K562 (cell line): ENCODE results near the gene ADAM15. TPM values are rescaled to one million over a fixed set of nuclear protein-coding genes. Genes with fewer than 3 reads are reported as not detected.

Experiments
- ATAC-seq: fragments of 200-7000 bp; cut with Tn5 transposase; 3 replicates; pipeline ENCODE4 v1.9.1; 2020; ENCODE audit warnings: moderate library complexity
- BruUV-seq: library from RNA; stranded (reverse); fragments of 400-500 nt; replicated peaks from 2 replicates; lab custom pipeline; 2021; lab: Mats Ljungman, UMichigan
- CTCF ChIA-PET: fragments of 300-600 bp; formaldehyde crosslinking; extraction: SDS; loops from one replicate; lab custom pipeline; 2021; ENCODE audit warnings: low intra/inter-chr PET ratio; lab: Yijun Ruan, JAX
- POLR2A ChIA-PET: fragments of 300-600, 350-650 bp; sonication (Branson Sonifier 250); formaldehyde crosslinking; extraction: SDS; loops from one replicate; lab custom pipeline; 2021; ENCODE audit warnings: antibody characterized with exemption, inconsistent platforms; lab: Yijun Ruan, JAX
- DNase-seq, 4 experiments: peaks; one replicate each; pipeline versions ENCODE4 v3.0.0 to v3.0.0-alpha.2; 2011 to 2018; ENCODE audit warnings: low spot score in 3 of 4, mixed read lengths in 3 of 4; ENCODE audit errors: extremely low read depth in 1 of 4
- FAIRE-seq: peaks from 2 replicates; lab custom pipeline; 2011; peaks lifted over from hg19 to GRCh38; lab: Jason Lieb, UNC
- H2AFZ ChIP-seq: 2 replicates; pipeline ENCODE4 v1.6.0; 2011; ENCODE audit warnings: low read depth, low read length, control low read depth, inconsistent platforms
- H3K27ac ChIP-seq: fragments of 200-600 bp; 3 replicates; pipeline ENCODE4 v1.8.0; 2011; ENCODE audit warnings: low read depth, mild to moderate bottlenecking, control low read depth, inconsistent platforms, low read length, moderate library complexity, mixed read lengths; ENCODE audit errors: extremely low read depth
- H3K27me3 ChIP-seq, 2 experiments: fragments of 300-600 bp in 1 of 2; 2 replicates in 1 of 2; 3 replicates in 1 of 2; pipeline versions ENCODE4 v1.6.0 to v1.8.0; 2011; ENCODE audit warnings: inconsistent platforms in 2 of 2, low read length in 2 of 2, mild to moderate bottlenecking in 1 of 2, mixed read lengths in 1 of 2, moderate library complexity in 1 of 2; ENCODE audit not compliant: control insufficient read depth in 2 of 2, insufficient read depth in 2 of 2
- H3K36me3 ChIP-seq: fragments of 300-600 bp; 3 replicates; pipeline ENCODE4 v1.8.0; 2011; ENCODE audit warnings: mild to moderate bottlenecking, low read length, inconsistent platforms; ENCODE audit not compliant: control insufficient read depth, insufficient read depth
- H3K4me1 ChIP-seq, 2 experiments: fragments of 200-600 bp in 1 of 2; replicated peaks in 1 of 2; 2 replicates in 1 of 2; 3 replicates in 1 of 2; pipeline versions ENCODE4 v1.5.1 to v1.8.0; 2011; ENCODE audit warnings: inconsistent platforms in 2 of 2, low read length in 2 of 2, mild to moderate bottlenecking in 1 of 2, mixed read lengths in 1 of 2, moderate library complexity in 1 of 2; ENCODE audit not compliant: control insufficient read depth in 2 of 2, insufficient read depth in 2 of 2
- H3K4me2 ChIP-seq: 2 replicates; pipeline ENCODE4 v1.6.1; 2011; ENCODE audit warnings: low read length, control low read depth, inconsistent platforms, mixed read lengths; ENCODE audit not compliant: insufficient read depth
- H3K4me3 ChIP-seq: fragments of 200-600 bp; sonication (generic), shearing (Covaris generic); 2 replicates; pipeline ENCODE4 v1.5.1; 2016; ENCODE audit warnings: control low read depth, inconsistent platforms
- H3K79me2 ChIP-seq: fragments of 200-600 bp; 3 replicates; pipeline ENCODE4 v1.8.0; 2011; ENCODE audit warnings: low read length, inconsistent platforms; ENCODE audit not compliant: control insufficient read depth, insufficient read depth
- H3K9ac ChIP-seq, 2 experiments: 2 replicates each; pipeline versions ENCODE4 v1.6.0 to v1.6.1; 2011; ENCODE audit warnings: low read depth in 2 of 2, low read length in 2 of 2, control low read depth in 1 of 2, inconsistent platforms in 1 of 2, mild to moderate bottlenecking in 1 of 2, mixed read lengths in 1 of 2; ENCODE audit not compliant: insufficient read depth in 1 of 2
- H3K9me1 ChIP-seq: one replicate; pipeline ENCODE4 v1.6.0; 2011; ENCODE audit warnings: inconsistent platforms, mild to moderate bottlenecking, low read length, moderate library complexity; ENCODE audit not compliant: control insufficient read depth, insufficient read depth
- H3K9me3 ChIP-seq: replicated peaks from 2 replicates; pipeline ENCODE4 v1.5.1; 2011; ENCODE audit warnings: low read depth, low read length, inconsistent platforms; ENCODE audit not compliant: control insufficient read depth, insufficient read depth
- H4K20me1 ChIP-seq: replicated peaks from 2 replicates; pipeline ENCODE4 v1.6.1; 2011; ENCODE audit warnings: low read length, inconsistent platforms, mixed read lengths; ENCODE audit not compliant: control insufficient read depth, insufficient read depth
- ADNP ChIP-seq: fragments of 200-800 bp; sonication (Bioruptor generic); IDR thresholded peaks from 2 replicates; pipeline ENCODE4 v1.6.1; 2016; ENCODE audit warnings: missing genetic modification characterization, missing compliant biosample characterization
- POLR2G ChIP-seq: fragments of 200-400 bp; formaldehyde crosslinking; IDR thresholded peaks from 2 replicates; pipeline ENCODE4 v1.6.1; 2017; ENCODE audit warnings: low read depth, mild to moderate bottlenecking, antibody characterized with exemption, low read length, moderate library complexity
- ZBTB33 ChIP-seq: sonication (generic); formaldehyde crosslinking; IDR thresholded peaks from 2 replicates; pipeline ENCODE4 v1.8.1; 2023; ENCODE audit warnings: mild to moderate bottlenecking, missing genetic modification reagents
- ZNF445 ChIP-seq: fragments of 250-450 bp; sonication (Bioruptor Pico); IDR thresholded peaks from 2 replicates; pipeline ENCODE4 v1.4.0; 2020; ENCODE audit warnings: low read depth, mild to moderate bottlenecking, moderate library complexity
- ZNF561 ChIP-seq: fragments of 450-650 bp; formaldehyde crosslinking; conservative IDR thresholded peaks from 2 replicates; pipeline ENCODE4 v1.4.0; 2020; ENCODE audit warnings: mild to moderate bottlenecking, moderate library complexity
- WGBS: fragments of 100-300 bp; shearing (Covaris generic); methylation state at CpG from one replicate; pipeline ENCODE4 v1.1.6; 2016; ENCODE audit warnings: low coverage, mixed read lengths; ENCODE audit not compliant: insufficient coverage; ENCODE audit errors: missing lambda C conversion rate; 5-methylcytosine and 5-hydroxymethylcytosine counted together
- in situ Hi-C: fragments of 300-500 bp; cut with MboI; formaldehyde crosslinking; loops from 4 replicates; pipeline ENCODE4 v1.15.0; 2018; ENCODE audit warnings: inconsistent platforms, mixed read lengths
- intact Hi-C: fragments of 100-400 bp; cut with micrococcal nuclease; formaldehyde crosslinking; loops from 2 replicates; pipeline ENCODE4 v1.14.2; 2022
- polyA plus RNA-seq, 8 experiments: library from polyadenylated mRNA; depleted of rRNA in 4 of 8; stranded (reverse) in 5 of 8; unstranded in 3 of 8; fragments of >200 nt; fragmentation: Nextera tagmentation in 2 of 8; fragmentation: Illumina TruSeq in 1 of 8; extraction: Ambion mirVana in 2 of 8; extraction: Trizol in 1 of 8; gene quantifications; 2 replicates each; pipeline versions ENCODE4 v1.2.1 to v1.2.3, GENCODE V29; 2011 to 2014; ENCODE audit warnings: inconsistent platforms in 1 of 8, missing spikeins in 1 of 8
- total RNA-seq, 7 experiments: library from RNA; depleted of rRNA in 6 of 7; stranded (reverse); fragments of >200 nt in 6 of 7; fragmentation: Illumina TruSeq in 2 of 7; extraction: Trizol in 2 of 7; gene quantifications; 2 replicates each; pipeline versions ENCODE4 v1.2.1 to v1.2.3, GENCODE V29; 2011 to 2021; ENCODE audit warnings: low replicate concordance in 1 of 7

ADAM15 gene
- total and polyA plus RNA-seq, 9 of the 15 experiments (the other 6 are each of a cell fraction or from before 2014, with no cell fraction given): 0.69 to 72.3 (median 32.8) TPM

DNA sequence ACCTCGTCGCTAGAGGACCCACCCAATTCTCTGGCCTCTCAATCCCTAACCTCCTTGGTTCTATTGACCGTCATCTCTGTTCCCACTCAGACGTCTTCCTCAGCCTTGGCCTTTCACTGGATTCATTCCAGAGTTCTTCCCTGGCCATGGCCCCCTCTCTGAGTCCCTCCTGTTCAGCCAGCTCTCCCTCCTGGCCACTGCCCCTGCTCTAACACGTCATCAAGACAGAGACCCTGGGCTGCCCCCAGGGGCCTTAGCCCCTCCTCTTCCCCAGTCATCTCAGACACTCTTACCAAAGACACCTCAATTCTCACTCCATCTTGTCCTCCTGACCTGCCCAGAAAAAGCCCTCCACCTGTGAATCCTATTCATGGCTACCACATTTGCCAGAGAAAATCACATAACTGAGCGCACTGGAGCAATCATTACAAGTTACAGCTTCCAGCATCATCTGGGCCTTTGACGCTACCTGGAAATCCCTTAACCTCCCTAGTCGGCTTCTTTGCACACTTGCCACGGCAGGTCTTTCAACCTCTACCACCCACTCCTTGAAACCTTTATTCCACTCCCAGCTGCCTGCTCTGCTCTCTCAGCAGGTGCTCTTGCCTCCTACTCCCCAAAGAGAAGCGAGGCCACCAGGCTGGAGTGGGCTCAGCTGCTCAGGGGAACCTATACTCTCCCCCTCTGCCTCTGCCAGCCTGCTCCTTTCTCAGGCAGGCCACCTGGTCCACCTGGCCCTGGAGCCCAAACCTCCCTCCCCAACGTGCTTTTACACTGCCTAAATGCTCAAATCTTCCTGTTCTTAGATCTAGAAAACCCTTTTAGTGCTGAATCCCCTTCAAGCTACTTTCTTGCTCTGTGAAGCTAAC is 31.5 kb upstream of the ADAM15 start:
- Histone ChIP-seq H3K27me3 (no peaks in the 10 kb centered on the region), H3K79me2 (0 out of 3 replicates have a peak, but pooled peaks cover under 1% of the 10 kb centered on the region), H3K9ac (peak overlapping the region in 1 of 2 experiments; percentile 51; a peak in 2 of 4 replicates), H4K20me1 (no peaks in the 10 kb centered on the region), H3K4me2 (no peak overlapping the region), H3K27ac (no peak overlapping the region), H3K4me1 (peaks cover 20 to 45% of the 10 kb centered on the region in 2 experiments), H2AFZ (no peak overlapping the region), H3K4me3 (no peak overlapping the region), H3K9me1 (no peaks in the 10 kb centered on the region), H3K36me3 (peaks cover 33% of the 10 kb centered on the region; the same call in 2 of the 3 replicates), H3K9me3 (no peaks in the 10 kb centered on the region)
- WGBS: 71% methylated on average over 11 of the region's 11 CpGs
- no peak for ATAC-seq
- no TSS peak for BruUV-seq
- no peak for DNase-seq
- ChIA-PET POLR2A (interaction anchor here (0.6 to 2.2 kb wide), 9 partner anchors 8 to 154 kb away, joined by 3 to 8 read pairs (median 3); partner anchors contain the start of genes DCST1, DCST2 and PBXIP1), CTCF (no interaction called here)
- in situ Hi-C loops (no loop called here), intact Hi-C loops (no loop called here)
- TF ChIP-seq ZNF445 (CRISPR knock-in tag): no peak
- TF ChIP-seq POLR2G: 0 out of 2 replicates have a peak, but pooled peaks have one; percentile 17
- no peak for TF ChIP-seq ZNF561
- TF ChIP-seq ADNP (tag): no peak
- TF ChIP-seq ZBTB33: no peak
- no peak for FAIRE-seq
